Rectal smooth muscle tissue (tissue), 1 donor: ENCODE data around the gene PPA1.

ENCODE experiments used
- H3K27ac ChIP-seq: one replicate; pipeline ENCODE4 v1.7.0; 2013; ENCODE audit warnings: low read depth, low read length, inconsistent platforms
- H3K27me3 ChIP-seq: one replicate; pipeline ENCODE4 v1.7.0; 2013; ENCODE audit warnings: low read length; ENCODE audit not compliant: control insufficient read depth, insufficient read depth
- H3K36me3 ChIP-seq: one replicate; pipeline ENCODE4 v1.7.0; 2013; ENCODE audit warnings: low read length; ENCODE audit not compliant: control insufficient read depth, insufficient read depth
- H3K4me1 ChIP-seq: one replicate; pipeline ENCODE4 v1.7.0; 2013; ENCODE audit warnings: low read length; ENCODE audit not compliant: control insufficient read depth, insufficient read depth
- H3K4me3 ChIP-seq: one replicate; pipeline ENCODE4 v1.7.0; 2013; ENCODE audit warnings: low read length
- H3K9ac ChIP-seq: one replicate; pipeline ENCODE4 v1.7.0; 2013; ENCODE audit warnings: low read length

PPA1 gene

GRCh38 chr10:70233109-70233938 is at the start of gene PPA1:
TSS of gene PPA1 (minus strand) at chr10:70233429. CDS start at chr10:70233327, 102 bp downstream.
- H3K27ac ChIP-seq, result peak within 1 kb of the TSS; percentile 72
- no peaks in the 10 kb centered on the region for H3K4me1 ChIP-seq
- H3K9ac ChIP-seq, result peak within 1 kb of the TSS; percentile 93
- H3K27me3 ChIP-seq, result no peaks in the 10 kb centered on the region
- peak within 1 kb of the TSS; percentile 90 for H3K4me3 ChIP-seq
- no peaks in the 10 kb centered on the region for H3K36me3 ChIP-seq

- peaks cover 12% of the 10 kb centered on the region for H3K27me3 ChIP-seq
- no peak overlapping the region for H3K9ac ChIP-seq
- no peak overlapping the region for H3K27ac ChIP-seq
- no peaks in the 10 kb centered on the region for H3K36me3 ChIP-seq
- H3K4me1 ChIP-seq, result no peaks in the 10 kb centered on the region
- H3K4me3 ChIP-seq, result no peak overlapping the region
Measured at GRCh38 chr10:70281609-70282008, 48.4 kb upstream of the PPA1 start.

- H3K27me3 ChIP-seq, result peaks cover 8% of the 10 kb centered on the region
- no peak overlapping the region for H3K27ac ChIP-seq
- no peak overlapping the region for H3K9ac ChIP-seq
Measured at GRCh38 chr10:70280099-70280498, 46.9 kb upstream of the PPA1 start.

GRCh38 chr10:70277396-70278030 is 44.3 kb upstream of the PPA1 start:
- Histone ChIP-seq H3K36me3 (no peaks in the 10 kb centered on the region), H3K4me3 (no peak overlapping the region), H3K27ac (no peak overlapping the region), H3K4me1 (no peaks in the 10 kb centered on the region), H3K9ac (no peak overlapping the region), H3K27me3 (no peaks in the 10 kb centered on the region)

More at GRCh38 chr10:70280099-70280498, 46.9 kb upstream of the PPA1 start:
- Histone ChIP-seq H3K4me1 (no peaks in the 10 kb centered on the region), H3K4me3 (no peak overlapping the region), H3K36me3 (no peaks in the 10 kb centered on the region)

GRCh38 chr10:70274643-70275042 is 41.4 kb upstream of the PPA1 start:
- H3K4me1 ChIP-seq, result no peaks in the 10 kb centered on the region
- no peak overlapping the region for H3K4me3 ChIP-seq
- H3K27me3 ChIP-seq, result no peaks in the 10 kb centered on the region
- no peak overlapping the region for H3K9ac ChIP-seq
- H3K36me3 ChIP-seq, result no peaks in the 10 kb centered on the region
- H3K27ac ChIP-seq, result no peak overlapping the region

GRCh38 chr10:70272925-70273316 is 39.7 kb upstream of the PPA1 start:
- no peaks in the 10 kb centered on the region for H3K4me1 ChIP-seq
- no peak overlapping the region for H3K27ac ChIP-seq
- no peak overlapping the region for H3K9ac ChIP-seq
- H3K4me3 ChIP-seq, result no peak overlapping the region
- no peaks in the 10 kb centered on the region for H3K36me3 ChIP-seq
- H3K27me3 ChIP-seq, result no peaks in the 10 kb centered on the region

- Histone ChIP-seq H3K4me1 (no peaks in the 10 kb centered on the region), H3K4me3 (no peak overlapping the region), H3K27ac (no peak overlapping the region), H3K27me3 (no peaks in the 10 kb centered on the region), H3K9ac (no peak overlapping the region), H3K36me3 (no peaks in the 10 kb centered on the region)
Measured at GRCh38 chr10:70271996-70272924, 39.0 kb upstream of the PPA1 start.

- Histone ChIP-seq H3K4me3 (no peak overlapping the region), H3K27ac (no peak overlapping the region), H3K4me1 (no peaks in the 10 kb centered on the region), H3K27me3 (no peaks in the 10 kb centered on the region), H3K36me3 (no peaks in the 10 kb centered on the region), H3K9ac (no peak overlapping the region)
Measured at GRCh38 chr10:70270952-70271351, 37.7 kb upstream of the PPA1 start.

GRCh38 chr10:70269741-70270140 is 36.5 kb upstream of the PPA1 start:
- Histone ChIP-seq H3K27ac (no peak overlapping the region), H3K4me1 (no peaks in the 10 kb centered on the region)

GRCh38 chr10:70268376-70268775 is 35.1 kb upstream of the PPA1 start:
- no peaks in the 10 kb centered on the region for H3K36me3 ChIP-seq
- H3K9ac ChIP-seq, result no peak overlapping the region
- H3K4me3 ChIP-seq, result no peak overlapping the region
- H3K27ac ChIP-seq, result no peak overlapping the region
- H3K27me3 ChIP-seq, result no peaks in the 10 kb centered on the region
- H3K4me1 ChIP-seq, result no peaks in the 10 kb centered on the region

More at GRCh38 chr10:70269741-70270140, 36.5 kb upstream of the PPA1 start:
- no peak overlapping the region for H3K4me3 ChIP-seq
- H3K27me3 ChIP-seq, result no peaks in the 10 kb centered on the region
- no peak overlapping the region for H3K9ac ChIP-seq
- no peaks in the 10 kb centered on the region for H3K36me3 ChIP-seq

- H3K36me3 ChIP-seq, result no peaks in the 10 kb centered on the region
- no peak overlapping the region for H3K27ac ChIP-seq
- H3K4me3 ChIP-seq, result no peak overlapping the region
- no peaks in the 10 kb centered on the region for H3K27me3 ChIP-seq
- H3K9ac ChIP-seq, result no peak overlapping the region
- H3K4me1 ChIP-seq, result no peaks in the 10 kb centered on the region
Measured at GRCh38 chr10:70267161-70267933, 34.1 kb upstream of the PPA1 start.
